ENCODE results near the gene PACS2. TPM values are rescaled to one million over a fixed set of nuclear protein-coding genes. Genes with fewer than 3 reads are reported as not detected.

PACS2 gene
- total RNA-seq, 1 experiment from 2014 or later = 72.5 TPM

GRCh38 chr14:105335735-105336476, 21.4 kb downstream of the PACS2 start:
- Mint-ChIP-seq H3K36me3 (ENCODE audit: insufficient read depth in 1 of 3, low read depth in 3 of 3) (peaks cover 3 to 13% (median 6%) of the 10 kb centered on the region in 3 experiments; a peak in 6 of 7 replicates), H3K4me3 (no peak overlapping the region), H3K27ac (peak overlapping the region in 2 of 3 experiments; percentile 53 to 55; a peak in 1 of 7 replicates), H3K9me3 (peaks cover 0 to 4% of the 10 kb centered on the region in 2 experiments; a peak in 1 of 5 replicates), H3K4me1 (peaks cover 9 to 26% of the 10 kb centered on the region in 2 experiments), H3K27me3 (ENCODE audit: low read depth) (no peaks in the 10 kb centered on the region; the same call in 1 of the 2 replicates)
- no peak overlapping the region for H4K5ac ChIP-seq (ENCODE audit: insufficient read length, low read depth, low read length)
- no peaks in the 10 kb centered on the region for H3K23me2 ChIP-seq (ENCODE audit: insufficient read length, low read depth, low read length, poor library complexity, severe bottlenecking)
- no peak overlapping the region for H2BK120ac ChIP-seq (ENCODE audit: low read depth, low read length, poor library complexity, severe bottlenecking)
- H3K9me3 ChIP-seq (ENCODE audit: control insufficient read depth, low read depth, low read length) = no peaks in the 10 kb centered on the region
- H3K23ac ChIP-seq (ENCODE audit: insufficient read length, low read depth, low read length) = no peak overlapping the region
- no peak overlapping the region for H3K18ac ChIP-seq (ENCODE audit: insufficient read length, low read depth, low read length)
- H2BK20ac ChIP-seq (ENCODE audit: low read depth, low read length, poor library complexity, severe bottlenecking) = no peak overlapping the region
- no peak overlapping the region for H2BK5ac ChIP-seq (ENCODE audit: insufficient read length, low read length)
- H3K27me3 ChIP-seq (ENCODE audit: insufficient read depth, low read length) = no peaks in the 10 kb centered on the region
- no peak overlapping the region for H4K91ac ChIP-seq (ENCODE audit: insufficient read length, low read depth, low read length)
- peaks cover 10% of the 10 kb centered on the region; the same call in 1 of the 2 replicates for H3K79me2 ChIP-seq (ENCODE audit: insufficient read depth, low read length)
- H3K56ac ChIP-seq (ENCODE audit: insufficient read length, low read depth, low read length) = no peak overlapping the region
- peaks cover 5% of the 10 kb centered on the region for H3K79me1 ChIP-seq (ENCODE audit: insufficient read depth, low read depth, low read length, poor library complexity, severe bottlenecking)
- H3K9ac ChIP-seq (ENCODE audit: extremely low read depth, insufficient read length, low read length) = no peak overlapping the region
- H4K20me1 ChIP-seq (ENCODE audit: control insufficient read depth, insufficient read depth, insufficient read length) = peaks cover 2% of the 10 kb centered on the region
- no peak for DNase-seq
- no peak overlapping the region for H3T11ph ChIP-seq (ENCODE audit: low read length)
- H2AFZ ChIP-seq (ENCODE audit: low read length) = no peak overlapping the region
- no peak overlapping the region for H2BK15ac ChIP-seq (ENCODE audit: low read depth, low read length)
- H3K4me1 ChIP-seq (ENCODE audit: insufficient read depth, low read length) = no peaks in the 10 kb centered on the region
- no peak overlapping the region for H2BK12ac ChIP-seq (ENCODE audit: insufficient read length, low read depth, low read length)
- no peak overlapping the region for H2AK5ac ChIP-seq (ENCODE audit: insufficient read length, low read length)
- H4K8ac ChIP-seq (replicated peaks; ENCODE audit: insufficient read length, low read depth, low read length) = no peak overlapping the region
- no CpG with 5 or more reads among the region's 33 CpGs for WGBS (ENCODE audit: extremely low coverage, insufficient read length, low lambda C conversion rate)
- TF ChIP-seq CTCF (conservative IDR thresholded peaks at IDR 0.05) = no peak
- no peak overlapping the region for H3K27ac ChIP-seq (ENCODE audit: insufficient read length, low read depth, low read length)
- no peak overlapping the region for H3K4ac ChIP-seq (ENCODE audit: low read depth, low read length)
- no peak overlapping the region for H3K14ac ChIP-seq (ENCODE audit: insufficient read depth, low read length)
- no peak overlapping the region for H3K4me2 ChIP-seq (ENCODE audit: insufficient read depth, insufficient read length, low read length)
